K562 (cell line): ENCODE measurements around the gene TRMT44.

Experiments used
- BRD9 ChIP-seq: fragments of 450-650 bp; IDR thresholded peaks from 2 replicates; pipeline ENCODE4 v1.6.1; 2018; ENCODE audit warnings: low read depth; ENCODE audit not compliant: partially characterized antibody
- EHMT2 ChIP-seq: fragments of 450-650 bp; IDR thresholded peaks from 2 replicates; pipeline ENCODE4 v1.6.1; 2018; ENCODE audit warnings: antibody characterized with exemption
- FOXA3 ChIP-seq, 2 experiments: fragments of 450-650 bp in 1 of 2; sonication (generic) in 1 of 2; formaldehyde crosslinking; IDR thresholded peaks in 1 of 2; conservative IDR thresholded peaks in 1 of 2; 2 replicates each; pipeline versions ENCODE4 v1.4.0 to v1.8.0; 2020 to 2022; ENCODE audit warnings: mild to moderate bottlenecking in 2 of 2, missing genetic modification reagents in 1 of 2
- HLTF ChIP-seq: fragments of 450-650 bp; IDR thresholded peaks from 2 replicates; pipeline ENCODE4 v1.6.1; 2016
- MTA1 ChIP-seq: fragments of 450-650 bp; IDR thresholded peaks from 2 replicates; pipeline ENCODE4 v1.6.1; 2017; ENCODE audit warnings: borderline replicate concordance
- PCBP2 ChIP-seq: fragments of 200-400 bp; formaldehyde crosslinking; IDR thresholded peaks from 2 replicates; pipeline ENCODE4 v1.6.1; 2018; ENCODE audit warnings: low read length, low read depth, mild to moderate bottlenecking, moderate library complexity; ENCODE audit not compliant: poor library complexity, severe bottlenecking
- POLR2A ChIP-seq: fragments of 450-650 bp; conservative IDR thresholded peaks from 2 replicates; pipeline ENCODE4 v1.6.1; 2016
- PRMT5 ChIP-seq: sonication (generic); formaldehyde crosslinking; IDR thresholded peaks from 2 replicates; pipeline ENCODE4 v1.5.0; 2020; ENCODE audit warnings: missing genetic modification reagents
- ZNF740 ChIP-seq, 3 experiments: fragments of 200-800 bp in 1 of 3; sonication (Bioruptor generic) in 1 of 3; sonication (generic) in 1 of 3; formaldehyde crosslinking in 1 of 3; IDR thresholded peaks; 2 replicates each; pipeline versions ENCODE4 v1.6.1 to v1.8.0; 2016 to 2022; ENCODE audit warnings: mild to moderate bottlenecking in 2 of 3, missing compliant biosample characterization in 2 of 3, missing genetic modification characterization in 2 of 3, missing genetic modification reagents in 1 of 3

GRCh38 chr4:8506006-8506372 is 65.4 kb downstream of the TRMT44 start:
- TF ChIP-seq POLR2A, result no peak
- TF ChIP-seq PCBP2, result no peak
- TF ChIP-seq ZNF740 (CRISPR knock-in tag; IDR thresholded peaks at IDR 0.05), result no peak
- TF ChIP-seq ZNF740 (tag; IDR thresholded peaks at IDR 0.05), result no peak
- TF ChIP-seq HLTF, result no peak
- TF ChIP-seq BRD9, result no peak
- TF ChIP-seq MTA1, result no peak
- no peak for TF ChIP-seq PRMT5 (CRISPR knock-in tag)
- no peak for TF ChIP-seq FOXA3 (CRISPR knock-in tag; conservative IDR thresholded peaks at IDR 0.05 in 1 of 2, IDR thresholded peaks at IDR 0.05 in 1 of 2)
- no peak for TF ChIP-seq EHMT2
